ENCODE measurements around the gene RDH11. TPM values are rescaled to one million over a fixed set of nuclear protein-coding genes. Genes with fewer than 3 reads are reported as not detected.

The RDH11 gene
- total RNA-seq, 1 donor from 2014 or later: 49.4 TPM

- no peak for DNase-seq
These were observed 50.1 kb downstream of the RDH11 start for GRCh38 chr14:67645414-67645813.

- DNase-seq: peak; percentile 48
These were observed 51.1 kb downstream of the RDH11 start for GRCh38 chr14:67644428-67644827.

- no peak for DNase-seq
These were observed 51.9 kb downstream of the RDH11 start for GRCh38 chr14:67643713-67644112.

GRCh38 chr14:67641902-67642749 is 53.4 kb downstream of the RDH11 start:
- DNase-seq: no peak

- DNase-seq: no peak
These were observed 54.1 kb downstream of the RDH11 start for GRCh38 chr14:67641480-67641879.

GRCh38 chr14:67638642-67639041 is 56.9 kb downstream of the RDH11 start:
- DNase-seq: no peak

- DNase-seq: no peak
These were observed 59.1 kb downstream of the RDH11 start for GRCh38 chr14:67636361-67636919.

- no peak for DNase-seq
These were observed 62.0 kb downstream of the RDH11 start for GRCh38 chr14:67633451-67634147.

- no peak for DNase-seq
These were observed 64.6 kb downstream of the RDH11 start for GRCh38 chr14:67630938-67631337.

GRCh38 chr14:67630186-67630585 is 65.4 kb downstream of the RDH11 start:
- no peak for DNase-seq

- DNase-seq: no peak
These were observed 68.0 kb downstream of the RDH11 start for GRCh38 chr14:67627519-67627918.

Small RNA genes within 50 kb of the gene (small RNA-seq; reads per million reads assigned to genes)
- gene AL049779.3 (ENCODE audit: low replicate concordance): not detected
- gene RN7SL369P (ENCODE audit: low replicate concordance): not detected
- gene RNA5SP386 (ENCODE audit: low replicate concordance): not detected

Other genes with a start within 250 kb of the RDH11 start
- 1.6 TPM for gene TMEM229B, start 207.0 kb downstream of the RDH11 start, total RNA-seq
- 4.3 TPM for gene PLEKHH1, start 162.5 kb downstream of the RDH11 start, total RNA-seq
- 16.0 TPM for gene PIGH, start 95.5 kb downstream of the RDH11 start, total RNA-seq
- gene ARG2, start 75.8 kb downstream of the RDH11 start, total RNA-seq: 3.9 TPM
- 37.8 TPM for gene VTI1B, start 21.1 kb downstream of the RDH11 start, total RNA-seq
- gene RDH12, start 6.1 kb upstream of the RDH11 start, total RNA-seq: 0.10 TPM
- 17.4 TPM for gene ZFYVE26, start 120.8 kb upstream of the RDH11 start, total RNA-seq
- 37.8 TPM for gene RAD51B, start 124.0 kb upstream of the RDH11 start, total RNA-seq